NCI-H2196 treated with DMSO at 0.1 percent for 48 hours (cell line): ENCODE measurements around the gene RAMP3.

ENCODE experiments used
- DNase-seq: peaks from one replicate; lab custom pipeline; 2025; ENCODE audit not compliant: unreplicated experiment; lab: John Stamatoyannopoulos, UW

The RAMP3 gene

DNA sequence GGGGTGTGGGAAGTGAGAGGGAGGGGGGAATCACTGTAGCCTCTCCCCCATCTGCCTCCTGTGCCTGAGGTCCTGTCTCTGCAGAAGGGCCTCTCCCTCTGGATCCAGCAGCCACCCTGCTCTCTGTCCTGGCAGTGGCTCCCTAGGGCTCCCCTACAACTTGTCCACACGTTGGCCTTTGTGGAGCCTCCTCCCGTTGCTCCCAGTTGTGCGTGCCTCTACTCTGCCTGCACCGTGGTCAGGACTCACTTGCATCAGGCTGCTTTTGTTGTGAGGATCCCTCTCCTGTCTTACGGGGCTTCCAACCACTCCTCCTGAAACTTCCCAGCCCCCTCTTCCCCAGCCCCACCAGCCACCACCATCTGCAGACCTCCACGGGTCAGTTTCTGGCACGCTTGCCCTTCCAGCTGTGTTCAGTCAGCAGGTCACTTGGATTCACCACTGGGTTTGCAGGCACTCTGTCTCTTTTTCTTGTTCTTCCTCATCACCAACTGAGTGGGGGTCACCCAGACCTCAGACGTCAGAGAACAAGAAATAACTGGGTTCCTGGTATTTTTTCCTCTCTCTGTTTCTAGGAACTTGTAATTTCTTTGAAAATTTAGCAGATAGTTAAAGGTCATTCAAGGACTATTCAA is 62.3 kb downstream of the RAMP3 start:
- no peak for DNase-seq

DNA sequence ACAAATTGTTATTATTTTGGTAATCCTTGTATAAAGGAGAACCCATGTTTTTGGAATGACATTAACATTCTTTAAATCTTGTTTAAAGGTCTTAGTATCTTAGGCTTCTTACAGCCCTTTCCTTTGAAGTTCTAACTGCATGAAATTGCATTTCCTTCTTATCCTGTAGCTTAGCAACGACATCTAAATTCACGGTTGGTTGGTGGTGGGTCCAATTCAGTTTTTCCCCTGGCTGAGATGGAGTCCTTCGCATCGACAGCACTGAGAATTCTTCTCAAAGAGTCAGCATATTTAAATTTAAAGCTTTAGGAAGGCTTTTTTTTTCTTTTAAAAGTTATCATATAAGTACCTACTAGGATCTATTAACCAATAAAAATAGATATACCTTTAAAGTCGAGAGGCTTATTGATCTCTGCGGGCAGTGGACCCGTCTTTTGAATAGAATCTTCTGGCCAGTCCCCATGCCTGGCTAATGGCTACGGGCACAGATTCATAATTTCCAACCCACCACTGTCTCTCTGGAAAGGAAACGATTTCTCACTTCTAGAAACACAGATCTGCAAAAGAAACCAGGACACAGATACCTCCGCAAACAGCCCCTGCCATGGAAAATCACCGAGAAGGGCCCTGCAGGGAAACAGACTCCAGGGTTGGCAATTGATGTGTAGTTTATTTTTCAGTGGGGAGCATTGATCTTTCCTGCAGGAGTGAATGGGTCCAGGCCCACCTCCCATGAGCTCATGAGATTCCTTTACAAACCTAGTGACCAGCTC is 63.4 kb downstream of the RAMP3 start:
- DNase-seq: no peak

DNA sequence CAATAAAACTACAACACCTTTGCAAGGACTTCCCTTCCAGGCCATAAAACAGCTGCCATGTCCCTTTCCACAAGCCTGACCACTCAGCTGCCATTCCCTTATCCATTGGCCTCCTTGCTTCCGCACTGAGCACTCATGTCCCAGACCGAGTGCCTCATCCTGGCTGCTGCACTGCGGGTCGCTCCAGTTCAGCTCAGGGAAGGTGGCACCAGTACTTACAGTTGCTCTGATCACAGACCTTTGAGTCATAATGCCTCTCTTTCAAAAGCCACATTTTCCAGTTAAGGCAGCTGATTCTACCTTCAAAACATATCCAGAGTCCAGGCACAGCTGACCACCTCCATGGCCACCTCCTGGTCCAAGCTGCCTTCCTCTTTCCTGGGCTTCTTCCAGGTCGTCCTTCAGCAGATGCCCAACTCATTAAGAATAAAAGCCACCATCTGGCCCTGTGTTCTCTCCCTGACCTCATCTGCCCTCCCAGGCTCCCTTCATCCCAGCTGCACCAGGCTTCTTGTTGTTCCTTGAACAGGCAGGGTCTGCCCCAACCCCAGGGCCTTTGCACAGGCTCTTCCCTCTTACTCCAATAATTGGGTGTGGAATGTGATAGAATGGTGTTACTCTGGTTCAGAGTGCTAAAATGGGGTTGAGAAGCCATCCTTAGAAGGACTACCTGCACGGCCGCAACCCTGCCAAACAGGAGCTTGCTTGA is 64.5 kb downstream of the RAMP3 start:
- DNase-seq: no peak

DNA sequence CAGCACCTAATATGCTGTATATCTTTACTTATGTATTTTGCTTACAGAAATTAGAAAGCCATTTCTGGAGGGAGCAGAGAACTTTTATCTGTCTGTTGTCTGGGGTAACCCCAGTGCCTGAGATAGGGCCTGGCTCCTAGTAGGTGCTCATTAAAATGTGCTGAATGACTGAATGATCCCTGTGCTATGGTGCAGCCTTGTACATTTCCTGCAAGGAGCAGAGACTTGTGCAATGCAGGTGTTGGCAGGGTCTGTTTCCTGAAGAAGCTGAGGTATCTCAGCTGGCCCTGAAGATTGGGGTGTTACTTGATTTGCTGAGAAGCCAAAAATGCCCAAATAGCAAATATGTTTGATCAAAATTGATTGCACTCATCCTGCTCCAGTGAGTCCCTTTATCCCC is 65.5 kb downstream of the RAMP3 start:
- no peak for DNase-seq

DNA sequence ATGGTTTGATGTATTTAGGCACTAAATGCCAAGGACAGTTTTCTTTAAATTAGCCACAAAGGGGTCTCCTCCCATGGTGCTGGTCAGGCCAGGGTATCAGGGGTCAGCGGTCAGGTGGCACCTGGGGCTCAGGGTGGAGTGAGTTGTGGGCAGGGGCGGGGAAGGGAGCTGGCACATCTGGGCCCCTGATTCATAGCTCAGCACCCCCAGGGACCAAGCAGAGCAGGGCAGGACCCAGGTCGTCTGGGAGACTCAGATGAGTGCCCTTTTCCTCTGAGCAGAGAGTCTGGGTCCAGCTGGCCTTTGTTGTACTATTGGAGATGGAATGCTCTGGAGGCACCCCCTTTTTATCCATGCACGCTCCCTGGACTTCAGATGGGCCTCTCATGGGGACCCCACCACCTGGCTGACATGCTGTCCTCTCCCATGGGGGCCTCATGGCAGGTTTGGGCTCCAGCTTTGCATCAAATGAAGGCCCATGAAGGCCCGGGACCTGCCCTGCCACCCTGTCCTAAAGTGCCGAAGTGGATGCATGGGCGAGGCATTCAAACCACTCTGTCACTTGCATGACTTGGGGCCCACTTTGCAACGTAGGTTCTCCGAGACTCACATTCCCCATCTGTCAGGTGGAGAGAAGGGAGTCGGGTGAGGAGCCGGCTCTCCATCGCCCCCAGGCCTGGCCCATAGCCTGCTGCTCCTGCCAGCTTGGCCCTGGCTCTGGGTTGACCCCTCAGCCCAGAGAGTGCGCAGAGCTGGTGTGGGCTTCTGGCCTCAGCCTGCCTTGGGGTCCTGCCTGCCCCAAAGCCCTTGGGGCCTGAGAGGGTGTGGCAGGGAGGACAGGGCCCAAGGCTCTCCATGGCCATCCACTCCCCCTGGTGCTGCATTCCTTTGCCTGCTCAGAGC is 66.4 kb downstream of the RAMP3 start:
- DNase-seq: no peak

DNA sequence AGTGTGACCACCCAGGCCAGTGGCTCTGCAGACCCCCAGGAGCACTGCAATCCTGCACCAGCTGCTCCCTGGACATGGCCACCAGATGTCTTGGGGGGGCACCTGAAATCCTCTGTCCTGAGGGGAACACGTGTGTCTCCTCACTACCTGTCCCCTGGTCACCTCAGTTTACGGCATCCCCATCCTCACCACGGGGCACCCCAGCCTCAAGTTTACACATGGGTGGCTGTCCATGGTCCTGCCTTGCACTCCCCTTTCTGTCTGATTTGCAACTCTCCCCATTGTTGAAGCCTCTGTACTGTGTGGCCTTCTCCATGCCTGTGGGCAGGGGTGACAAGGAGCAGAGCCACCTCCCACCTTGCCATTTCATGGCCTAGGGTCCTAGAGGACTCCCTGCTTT is 67.2 kb downstream of the RAMP3 start:
- no peak for DNase-seq

DNA sequence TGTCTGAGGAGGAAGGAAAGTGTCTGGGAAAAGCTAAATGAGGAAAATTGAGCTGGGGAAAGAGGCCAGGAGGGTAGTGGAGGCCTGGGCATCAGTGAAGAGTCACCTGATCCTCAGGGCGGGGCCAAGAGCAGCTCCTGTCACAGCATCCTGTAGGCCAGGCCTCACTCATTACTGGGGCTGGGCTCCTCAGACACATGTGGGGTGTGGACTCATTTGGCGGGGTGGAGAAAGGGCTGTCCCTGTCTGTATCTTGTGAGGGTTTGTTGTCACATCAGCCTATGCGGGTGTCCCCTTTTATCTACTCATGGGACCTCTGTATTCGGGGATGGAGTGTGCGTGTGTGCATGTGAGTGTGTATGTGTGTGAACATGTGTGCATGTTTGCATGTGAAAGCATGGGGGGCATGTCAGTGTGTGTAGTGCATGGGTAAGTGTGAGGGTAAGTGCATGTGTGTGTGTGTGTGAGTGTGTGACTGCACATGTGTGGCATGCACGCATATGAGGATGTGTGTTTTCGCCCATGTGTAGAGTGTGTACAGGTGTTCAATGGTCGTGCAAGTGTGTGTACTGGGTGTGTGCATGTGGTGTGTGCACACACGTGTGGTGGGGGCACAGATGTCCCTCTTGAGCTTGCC is 67.8 kb downstream of the RAMP3 start:
- DNase-seq: no peak

DNA sequence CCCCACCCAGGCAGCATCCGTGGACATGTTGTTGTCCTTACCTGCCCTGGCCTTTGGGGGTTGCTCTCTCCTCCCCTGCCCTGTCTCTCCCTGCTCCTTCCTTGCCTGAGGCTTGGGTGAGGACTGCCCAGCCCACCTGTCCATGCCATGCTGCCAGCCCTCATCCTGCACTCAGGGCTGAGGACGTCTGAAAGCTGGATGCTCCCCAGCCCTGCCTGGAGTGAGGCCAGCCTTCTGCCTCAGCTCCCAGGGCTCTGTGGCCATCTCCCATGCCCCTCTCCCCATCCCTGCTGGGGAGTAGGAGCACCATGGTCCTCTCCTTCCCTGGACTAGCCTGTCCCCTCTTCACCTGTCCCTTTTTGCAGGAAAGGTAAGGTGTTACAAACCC is 68.4 kb downstream of the RAMP3 start:
- DNase-seq: no peak

DNA sequence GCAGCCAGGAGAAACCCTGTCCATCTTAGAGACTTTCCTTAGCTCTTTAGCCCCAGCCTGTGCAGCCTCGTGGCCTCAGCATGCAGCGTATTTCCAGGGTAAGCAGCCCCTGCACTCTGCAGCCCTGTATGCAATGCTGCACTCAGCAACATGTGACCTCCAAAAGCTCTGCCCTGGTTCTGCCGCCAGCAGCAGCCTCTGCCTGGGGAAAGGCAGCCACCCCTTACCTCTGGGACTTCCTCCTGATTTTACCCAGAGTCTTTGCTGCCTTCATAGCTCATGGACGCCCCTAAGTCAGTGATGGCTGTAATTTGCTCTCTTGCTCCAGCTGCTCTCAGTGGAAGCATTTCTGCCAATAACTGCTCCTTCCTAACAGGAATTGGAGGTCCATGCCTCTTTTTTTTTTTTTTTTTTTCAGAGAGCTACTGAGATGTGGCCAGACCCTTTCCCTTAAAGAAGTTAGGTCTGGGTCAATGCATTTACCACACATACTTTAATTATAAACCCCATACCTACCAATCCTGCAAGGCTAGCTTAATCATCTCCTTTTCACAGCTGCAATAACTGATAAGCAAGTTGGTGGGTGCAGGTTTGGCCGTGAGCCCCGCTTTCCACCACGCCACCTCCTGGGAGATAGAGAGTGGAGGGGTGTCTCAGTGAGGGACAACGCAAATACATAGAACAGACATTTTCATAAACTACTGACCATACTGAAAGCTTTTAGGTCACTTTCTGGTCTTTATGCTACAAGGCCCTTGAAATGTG is 71.7 kb downstream of the RAMP3 start:
- no peak for DNase-seq

DNA sequence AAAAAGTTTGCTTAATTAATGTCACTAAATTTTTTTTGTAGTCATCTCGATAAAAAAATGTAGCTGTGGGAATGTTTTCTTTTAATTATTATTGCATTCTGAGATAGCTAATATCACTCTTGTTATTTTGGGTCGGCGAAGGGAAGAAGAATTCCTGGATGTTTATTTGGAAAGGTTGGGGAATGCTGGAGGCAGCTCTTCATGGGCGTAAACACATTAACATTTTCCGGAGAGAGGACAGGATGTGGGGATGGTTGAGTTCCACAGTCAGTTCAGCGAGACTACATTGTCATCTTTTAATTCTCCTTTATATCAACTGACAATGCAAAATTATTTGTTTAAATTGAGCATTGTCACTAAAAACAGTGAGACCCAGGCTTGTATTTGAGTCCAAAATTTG is 72.5 kb downstream of the RAMP3 start:
- DNase-seq: no peak

DNA sequence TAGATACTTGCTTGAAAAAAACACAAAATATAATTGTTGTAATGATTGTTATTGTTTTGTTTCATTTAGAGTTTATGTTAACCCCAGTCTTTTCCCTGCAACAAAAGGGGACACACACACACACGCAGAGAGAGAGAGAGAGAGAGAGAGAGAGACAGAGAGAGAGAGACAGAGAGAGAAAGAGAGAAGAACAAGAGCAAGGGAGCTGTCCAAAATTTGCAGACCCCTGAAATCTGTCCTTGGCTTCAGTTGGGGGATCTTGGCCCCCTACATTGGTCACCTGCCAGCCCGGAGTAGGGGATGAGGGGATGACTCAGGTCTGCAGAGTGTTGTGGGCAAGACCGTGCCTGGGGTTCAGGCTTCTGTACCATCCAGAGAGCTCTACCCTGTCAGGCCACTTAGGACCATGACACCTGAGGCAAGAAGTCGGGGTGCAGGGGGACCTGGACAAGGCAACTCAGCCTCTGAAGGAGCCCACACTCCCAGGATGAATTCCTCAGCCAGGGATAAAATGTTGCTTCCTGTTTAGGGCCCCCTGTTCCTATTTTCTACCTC is 73.1 kb downstream of the RAMP3 start:
- DNase-seq: no peak

DNA sequence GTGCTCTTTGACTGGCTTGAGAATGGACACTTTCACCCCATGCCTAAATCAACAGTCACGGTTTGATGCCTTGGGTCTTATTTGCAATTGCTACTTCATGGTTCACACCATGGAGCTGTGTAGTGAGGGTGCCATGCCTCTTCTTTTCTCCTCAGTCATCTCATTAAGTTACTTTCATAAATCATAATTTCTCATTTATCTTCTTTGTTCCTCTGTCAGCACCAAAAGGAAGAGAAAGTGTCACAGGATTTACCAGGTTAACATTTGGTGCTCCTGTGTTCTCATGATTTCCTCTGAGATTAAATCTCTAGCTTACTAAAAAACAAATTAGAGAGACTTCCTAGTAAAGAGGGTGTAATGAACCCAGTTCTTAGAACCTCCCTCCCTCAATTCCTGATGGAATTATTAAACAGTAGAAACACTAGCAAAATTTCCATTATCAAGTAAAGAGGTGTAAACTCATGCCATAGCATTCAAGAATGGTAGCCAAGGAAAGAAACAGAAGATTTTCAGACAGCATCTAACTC is 75.7 kb downstream of the RAMP3 start:
- no peak for DNase-seq
